Colonic mucosa (tissue), 4 donors: ENCODE data around the gene METAP1D. TPM values are rescaled to one million over a fixed set of nuclear protein-coding genes. Genes with fewer than 3 reads are reported as not detected.

Experiments used
- DNase-seq: peaks from one replicate; pipeline ENCODE4 v3.0.0-alpha.2; 2020
- H3K27ac ChIP-seq: fragments of 200-600 bp; one replicate; pipeline ENCODE4 v1.8.0; 2021
- H3K27me3 ChIP-seq: fragments of 200-600 bp; one replicate; pipeline ENCODE4 v1.8.0; 2021
- H3K36me3 ChIP-seq: fragments of 200-600 bp; one replicate; pipeline ENCODE4 v1.8.0; 2021
- H3K4me1 ChIP-seq: fragments of 200-600 bp; one replicate; pipeline ENCODE4 v1.8.0; 2021; ENCODE audit warnings: mild to moderate bottlenecking
- H3K4me3 ChIP-seq: fragments of 200-600 bp; one replicate; pipeline ENCODE4 v1.8.0; 2021
- H3K9ac ChIP-seq, 2 donors: one replicate each; pipeline ENCODE4 v1.7.0; 2013; ENCODE audit warnings: control low read depth in 2 of 2, low read depth in 2 of 2, low read length in 2 of 2
- H3K9me3 ChIP-seq: fragments of 200-600 bp; one replicate; pipeline ENCODE4 v1.8.0; 2021
- intact Hi-C: fragments of 100-400 bp; cut with DNase I; formaldehyde crosslinking; loops from one replicate; pipeline ENCODE4 v1.14.1; 2022
- total RNA-seq, 2 donors: library from RNA; stranded (reverse); fragmentation: NEBNext Ultra II Directional in 1 of 2; extraction: Animal tissue kit (Norgen Biotek cat#: 25700) in 1 of 2; gene quantifications; one replicate each; pipeline ENCODE4 v1.2.1, GENCODE V29; 2021
- TF ChIP-seq, protein P1 (sequence below): fragments of 200-600 bp; IDR thresholded peaks from one replicate; pipeline ENCODE4 v1.8.0; 2022; ENCODE audit warnings: antibody characterized with exemption, mild to moderate bottlenecking
- donor health status: healthy.
- donor health status: DM: no; HTN: no; CAD: no.
- donor health status: DM: no; HTN: no; CAD: no.

Gene METAP1D
- total RNA-seq, 2 donors from 2014 or later: 3.3 to 5.8 TPM

DNA sequence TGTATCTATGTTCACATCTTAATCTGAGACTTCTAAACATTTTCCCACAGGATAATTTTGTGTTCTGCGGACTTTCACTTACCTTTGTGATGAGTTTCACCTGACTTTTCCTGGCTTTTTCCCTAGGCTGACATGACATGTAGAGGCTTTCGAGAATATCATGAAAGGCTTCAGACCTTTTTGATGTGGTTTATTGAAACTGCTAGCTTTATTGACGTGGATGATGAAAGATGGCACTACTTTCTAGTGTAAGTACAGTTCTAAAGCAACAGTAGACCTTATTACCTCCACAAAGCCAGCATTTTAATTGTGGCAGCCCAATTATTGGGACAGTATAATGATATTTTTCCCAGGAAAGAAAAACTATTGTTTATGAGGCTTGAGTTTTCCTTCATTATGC is 34.1 kb upstream of the METAP1D start:
- Histone ChIP-seq H3K4me3 (no peak overlapping the region), H3K36me3 (peaks cover 4% of the 10 kb centered on the region), H3K9ac (no peak overlapping the region), H3K27ac (no peak overlapping the region), H3K4me1 (no peaks in the 10 kb centered on the region), H3K27me3 (no peaks in the 10 kb centered on the region), H3K9me3 (no peaks in the 10 kb centered on the region)
- TF ChIP-seq, protein P1, sequence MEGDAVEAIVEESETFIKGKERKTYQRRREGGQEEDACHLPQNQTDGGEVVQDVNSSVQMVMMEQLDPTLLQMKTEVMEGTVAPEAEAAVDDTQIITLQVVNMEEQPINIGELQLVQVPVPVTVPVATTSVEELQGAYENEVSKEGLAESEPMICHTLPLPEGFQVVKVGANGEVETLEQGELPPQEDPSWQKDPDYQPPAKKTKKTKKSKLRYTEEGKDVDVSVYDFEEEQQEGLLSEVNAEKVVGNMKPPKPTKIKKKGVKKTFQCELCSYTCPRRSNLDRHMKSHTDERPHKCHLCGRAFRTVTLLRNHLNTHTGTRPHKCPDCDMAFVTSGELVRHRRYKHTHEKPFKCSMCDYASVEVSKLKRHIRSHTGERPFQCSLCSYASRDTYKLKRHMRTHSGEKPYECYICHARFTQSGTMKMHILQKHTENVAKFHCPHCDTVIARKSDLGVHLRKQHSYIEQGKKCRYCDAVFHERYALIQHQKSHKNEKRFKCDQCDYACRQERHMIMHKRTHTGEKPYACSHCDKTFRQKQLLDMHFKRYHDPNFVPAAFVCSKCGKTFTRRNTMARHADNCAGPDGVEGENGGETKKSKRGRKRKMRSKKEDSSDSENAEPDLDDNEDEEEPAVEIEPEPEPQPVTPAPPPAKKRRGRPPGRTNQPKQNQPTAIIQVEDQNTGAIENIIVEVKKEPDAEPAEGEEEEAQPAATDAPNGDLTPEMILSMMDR: no peak
- DNase-seq: no peak
- intact Hi-C loops: no loop called here

DNA sequence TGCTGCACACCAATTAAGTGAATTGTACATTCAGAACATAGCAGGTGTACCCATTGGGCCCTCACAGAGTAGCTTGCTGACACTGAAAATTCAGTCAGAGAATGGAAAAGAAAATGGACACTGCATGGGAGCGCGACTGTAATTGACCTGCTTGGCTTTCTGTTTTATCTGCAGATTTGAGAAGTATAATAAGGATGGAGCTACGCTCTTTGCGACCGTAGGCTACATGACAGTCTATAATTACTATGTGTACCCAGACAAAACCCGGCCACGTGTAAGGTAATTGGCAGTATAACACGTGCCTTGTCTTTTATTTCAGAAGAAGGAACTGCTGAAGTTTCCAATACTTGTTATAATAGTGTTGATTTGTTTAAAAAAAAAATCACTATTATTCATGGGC is 33.5 kb upstream of the METAP1D start:
- TF ChIP-seq, protein P1: no peak
- peaks cover 4% of the 10 kb centered on the region for H3K36me3 ChIP-seq
- H3K27me3 ChIP-seq: no peaks in the 10 kb centered on the region
- no peak for DNase-seq
- intact Hi-C loops: no loop called here
- H3K4me1 ChIP-seq: no peaks in the 10 kb centered on the region
- H3K9me3 ChIP-seq: no peaks in the 10 kb centered on the region
- no peak overlapping the region for H3K27ac ChIP-seq
- H3K4me3 ChIP-seq: no peak overlapping the region
- H3K9ac ChIP-seq: no peak overlapping the region

DNA sequence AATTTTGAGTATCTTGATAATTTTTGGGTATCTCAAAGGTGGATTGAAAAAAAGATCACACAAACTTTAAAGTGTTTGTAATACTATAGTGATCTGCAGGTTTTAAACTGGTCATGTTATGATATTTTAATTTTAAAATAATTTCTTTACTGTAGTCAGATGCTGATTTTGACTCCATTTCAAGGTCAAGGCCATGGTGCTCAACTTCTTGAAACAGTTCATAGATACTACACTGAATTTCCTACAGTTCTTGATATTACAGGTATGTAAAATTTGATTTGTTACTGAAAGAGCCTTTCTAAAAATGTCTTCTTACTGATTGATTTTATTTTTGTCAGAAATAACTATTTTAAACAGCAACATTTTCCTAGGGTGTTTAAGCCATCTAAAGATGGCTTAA is 33.1 kb upstream of the METAP1D start:
- no peak for DNase-seq
- Histone ChIP-seq H3K36me3 (peaks cover 4% of the 10 kb centered on the region), H3K4me1 (no peaks in the 10 kb centered on the region), H3K27ac (no peak overlapping the region), H3K27me3 (no peaks in the 10 kb centered on the region), H3K4me3 (no peak overlapping the region), H3K9ac (no peak overlapping the region), H3K9me3 (no peaks in the 10 kb centered on the region)
- TF ChIP-seq, protein P1: no peak
- intact Hi-C loops: no loop called here

DNA sequence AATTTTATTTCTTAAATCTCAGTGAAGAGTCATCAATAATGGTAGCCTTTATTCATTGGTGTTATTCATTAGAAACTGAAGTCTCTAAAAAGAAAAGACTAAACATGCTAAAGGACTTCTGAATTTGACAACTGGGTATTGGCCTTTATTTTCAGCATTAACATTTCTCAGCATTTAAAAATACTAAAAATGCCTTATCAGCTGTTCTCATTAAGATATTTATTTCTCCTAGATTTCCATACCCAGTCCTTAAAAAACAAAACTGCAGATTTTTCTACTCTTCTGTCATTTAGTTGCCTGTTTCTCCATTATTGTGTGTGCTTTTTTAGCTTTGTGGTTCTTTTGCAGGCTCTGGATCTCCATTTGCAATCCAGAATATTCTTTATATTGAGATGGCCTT is 31.2 kb upstream of the METAP1D start:
- TF ChIP-seq, protein P1: no peak
- H3K27ac ChIP-seq: no peak overlapping the region
- no peak for DNase-seq
- H3K36me3 ChIP-seq: peaks cover 4% of the 10 kb centered on the region
- no peaks in the 10 kb centered on the region for H3K27me3 ChIP-seq
- no peak overlapping the region for H3K9ac ChIP-seq
- H3K4me3 ChIP-seq: no peak overlapping the region
- intact Hi-C loops: no loop called here
- H3K4me1 ChIP-seq: no peaks in the 10 kb centered on the region
- no peaks in the 10 kb centered on the region for H3K9me3 ChIP-seq

DNA sequence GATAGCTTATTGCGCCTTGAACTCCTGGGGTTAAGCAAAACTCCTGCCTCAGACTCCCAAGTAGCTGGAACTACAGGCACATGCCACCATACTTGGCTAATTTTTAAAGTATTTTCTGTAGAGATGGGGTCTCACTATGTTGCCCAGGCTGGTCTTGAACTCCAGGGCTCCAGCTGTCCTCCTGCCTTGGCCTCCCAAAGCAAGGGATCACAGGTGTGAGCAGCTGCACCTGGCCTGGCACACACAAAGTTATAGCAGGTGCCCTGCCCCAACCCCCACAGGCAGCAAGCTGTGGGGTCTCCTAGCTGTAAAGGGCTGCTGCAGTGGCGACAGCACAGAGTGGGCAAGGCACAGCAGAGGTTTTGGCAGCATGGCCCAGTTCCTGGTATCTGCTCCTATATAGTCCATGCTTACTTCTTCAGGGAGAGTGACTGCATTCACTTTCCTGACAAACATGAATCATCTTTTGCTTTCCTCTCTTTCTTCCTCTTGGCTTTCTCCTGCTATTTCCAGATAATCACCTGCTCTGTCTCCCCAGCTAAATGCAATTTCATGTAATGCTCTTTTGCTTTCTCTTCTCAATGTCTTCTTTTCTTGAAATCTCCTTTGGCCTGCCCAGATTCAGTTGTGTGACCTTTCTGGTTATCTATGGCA is 27.3 kb upstream of the METAP1D start:
- Histone ChIP-seq H3K4me3 (no peak overlapping the region), H3K36me3 (no peaks in the 10 kb centered on the region), H3K27me3 (no peaks in the 10 kb centered on the region), H3K9ac (no peak overlapping the region), H3K9me3 (no peaks in the 10 kb centered on the region), H3K27ac (no peak overlapping the region), H3K4me1 (no peaks in the 10 kb centered on the region)
- intact Hi-C loops: no loop called here
- DNase-seq: no peak
- TF ChIP-seq, protein P1: no peak
